ENCODE measurements around the gene TRAF7. TPM values are rescaled to one million over a fixed set of nuclear protein-coding genes. Genes with fewer than 3 reads are reported as not detected.

TRAF7 gene
- total and polyA plus RNA-seq, 2 of the 13 experiments (the other 11 are each of a cell fraction or from before 2014, with no cell fraction given): 47.9 to 65.6 TPM

DNA sequence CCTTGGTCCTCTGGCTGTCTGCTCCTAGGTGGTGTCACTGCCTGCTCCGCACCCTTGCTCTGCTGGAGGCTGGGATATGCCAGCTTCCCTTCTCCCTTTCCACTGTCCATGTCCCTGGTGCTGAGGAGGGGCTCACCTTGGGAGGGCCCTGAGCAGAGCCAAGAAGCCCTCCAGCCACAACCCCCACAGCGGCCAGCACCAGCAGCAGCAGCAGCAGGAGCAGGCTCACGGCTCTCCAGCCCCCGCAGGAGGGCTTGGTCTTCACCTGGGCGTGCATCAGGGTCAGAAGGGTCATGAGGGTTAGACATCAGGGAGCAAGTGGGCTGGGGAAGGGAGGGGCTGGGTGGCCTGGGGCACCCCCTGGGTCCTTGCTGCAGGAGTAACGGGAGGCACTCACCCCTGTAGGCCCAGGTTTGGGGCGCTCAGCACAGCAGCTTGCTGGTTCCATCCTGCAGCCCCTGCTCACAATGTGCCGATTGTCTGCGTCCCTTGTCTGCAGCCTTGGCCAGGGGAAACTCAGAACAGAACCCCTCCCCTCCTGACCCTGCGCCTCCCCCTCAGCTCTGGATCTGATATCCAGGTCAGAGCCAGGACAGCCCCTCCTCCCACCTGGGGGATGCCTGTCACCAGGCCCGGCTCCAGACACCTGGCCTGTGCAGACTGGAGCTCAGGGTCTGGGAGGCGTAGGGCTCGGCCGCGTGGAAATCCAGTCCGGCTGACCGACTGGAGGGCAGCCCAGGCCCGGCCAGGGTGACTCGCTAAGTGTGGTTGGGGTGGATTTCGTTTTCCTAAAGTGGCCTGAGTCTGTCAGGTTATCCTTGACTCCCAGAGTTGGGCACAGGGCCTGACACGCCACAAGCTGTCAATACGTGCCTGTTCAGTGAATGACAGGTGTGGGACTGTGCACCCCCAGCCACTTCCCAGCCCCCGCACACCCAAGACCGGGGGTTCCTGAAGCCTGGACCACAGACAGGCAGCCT, 55.1 kb downstream of the TRAF7 start, which contains the start of gene BRICD5 (continued):
- TF ChIP-seq, protein P1, sequence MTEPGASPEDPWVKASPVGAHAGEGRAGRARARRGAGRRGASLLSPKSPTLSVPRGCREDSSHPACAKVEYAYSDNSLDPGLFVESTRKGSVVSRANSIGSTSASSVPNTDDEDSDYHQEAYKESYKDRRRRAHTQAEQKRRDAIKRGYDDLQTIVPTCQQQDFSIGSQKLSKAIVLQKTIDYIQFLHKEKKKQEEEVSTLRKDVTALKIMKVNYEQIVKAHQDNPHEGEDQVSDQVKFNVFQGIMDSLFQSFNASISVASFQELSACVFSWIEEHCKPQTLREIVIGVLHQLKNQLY (CRISPR knock-in tag; IDR thresholded peaks at IDR 0.05): no peak
- no peak for TF ChIP-seq SP140L (CRISPR knock-in tag; IDR thresholded peaks at IDR 0.05; ENCODE audit: borderline replicate concordance)
- TF ChIP-seq, protein P2, sequence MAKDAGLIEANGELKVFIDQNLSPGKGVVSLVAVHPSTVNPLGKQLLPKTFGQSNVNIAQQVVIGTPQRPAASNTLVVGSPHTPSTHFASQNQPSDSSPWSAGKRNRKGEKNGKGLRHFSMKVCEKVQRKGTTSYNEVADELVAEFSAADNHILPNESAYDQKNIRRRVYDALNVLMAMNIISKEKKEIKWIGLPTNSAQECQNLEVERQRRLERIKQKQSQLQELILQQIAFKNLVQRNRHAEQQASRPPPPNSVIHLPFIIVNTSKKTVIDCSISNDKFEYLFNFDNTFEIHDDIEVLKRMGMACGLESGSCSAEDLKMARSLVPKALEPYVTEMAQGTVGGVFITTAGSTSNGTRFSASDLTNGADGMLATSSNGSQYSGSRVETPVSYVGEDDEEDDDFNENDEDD (CRISPR knock-in tag; IDR thresholded peaks at IDR 0.05; ENCODE audit: borderline replicate concordance): no peak
- TF ChIP-seq, protein P3, sequence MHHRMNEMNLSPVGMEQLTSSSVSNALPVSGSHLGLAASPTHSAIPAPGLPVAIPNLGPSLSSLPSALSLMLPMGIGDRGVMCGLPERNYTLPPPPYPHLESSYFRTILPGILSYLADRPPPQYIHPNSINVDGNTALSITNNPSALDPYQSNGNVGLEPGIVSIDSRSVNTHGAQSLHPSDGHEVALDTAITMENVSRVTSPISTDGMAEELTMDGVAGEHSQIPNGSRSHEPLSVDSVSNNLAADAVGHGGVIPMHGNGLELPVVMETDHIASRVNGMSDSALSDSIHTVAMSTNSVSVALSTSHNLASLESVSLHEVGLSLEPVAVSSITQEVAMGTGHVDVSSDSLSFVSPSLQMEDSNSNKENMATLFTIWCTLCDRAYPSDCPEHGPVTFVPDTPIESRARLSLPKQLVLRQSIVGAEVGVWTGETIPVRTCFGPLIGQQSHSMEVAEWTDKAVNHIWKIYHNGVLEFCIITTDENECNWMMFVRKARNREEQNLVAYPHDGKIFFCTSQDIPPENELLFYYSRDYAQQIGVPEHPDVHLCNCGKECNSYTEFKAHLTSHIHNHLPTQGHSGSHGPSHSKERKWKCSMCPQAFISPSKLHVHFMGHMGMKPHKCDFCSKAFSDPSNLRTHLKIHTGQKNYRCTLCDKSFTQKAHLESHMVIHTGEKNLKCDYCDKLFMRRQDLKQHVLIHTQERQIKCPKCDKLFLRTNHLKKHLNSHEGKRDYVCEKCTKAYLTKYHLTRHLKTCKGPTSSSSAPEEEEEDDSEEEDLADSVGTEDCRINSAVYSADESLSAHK (CRISPR knock-in tag; IDR thresholded peaks at IDR 0.05; ENCODE audit: borderline replicate concordance): no peak
- TF ChIP-seq SP5 (CRISPR knock-in tag; IDR thresholded peaks at IDR 0.05; ENCODE audit: borderline replicate concordance, low read depth): peak; percentile 77; the same call in 1 of the 2 replicates
- no peak for TF ChIP-seq NR2F1 (CRISPR knock-in tag; IDR thresholded peaks at IDR 0.05)
- no peak for TF ChIP-seq KDM5B (CRISPR knock-in tag; IDR thresholded peaks at IDR 0.05; ENCODE audit: borderline replicate concordance)
- no peak for TF ChIP-seq ZFP62 (CRISPR knock-in tag; IDR thresholded peaks at IDR 0.05)
- no peak for TF ChIP-seq ZNF101 (CRISPR knock-in tag; IDR thresholded peaks at IDR 0.05; ENCODE audit: borderline replicate concordance, low read depth)
- TF ChIP-seq BORCS8-MEF2B (CRISPR knock-in tag; IDR thresholded peaks at IDR 0.05): 0 out of 2 replicates have a peak, but pooled peaks have one; percentile 47
- TF ChIP-seq NRL (CRISPR knock-in tag; IDR thresholded peaks at IDR 0.05; ENCODE audit: borderline replicate concordance): no peak
- TF ChIP-seq MTA1 (CRISPR knock-in tag; IDR thresholded peaks at IDR 0.05; ENCODE audit: borderline replicate concordance): 0 out of 2 replicates have a peak, but pooled peaks have one; percentile 23
- TF ChIP-seq PLRG1 (conservative IDR thresholded peaks at IDR 0.05): no peak
- TF ChIP-seq, protein P4, sequence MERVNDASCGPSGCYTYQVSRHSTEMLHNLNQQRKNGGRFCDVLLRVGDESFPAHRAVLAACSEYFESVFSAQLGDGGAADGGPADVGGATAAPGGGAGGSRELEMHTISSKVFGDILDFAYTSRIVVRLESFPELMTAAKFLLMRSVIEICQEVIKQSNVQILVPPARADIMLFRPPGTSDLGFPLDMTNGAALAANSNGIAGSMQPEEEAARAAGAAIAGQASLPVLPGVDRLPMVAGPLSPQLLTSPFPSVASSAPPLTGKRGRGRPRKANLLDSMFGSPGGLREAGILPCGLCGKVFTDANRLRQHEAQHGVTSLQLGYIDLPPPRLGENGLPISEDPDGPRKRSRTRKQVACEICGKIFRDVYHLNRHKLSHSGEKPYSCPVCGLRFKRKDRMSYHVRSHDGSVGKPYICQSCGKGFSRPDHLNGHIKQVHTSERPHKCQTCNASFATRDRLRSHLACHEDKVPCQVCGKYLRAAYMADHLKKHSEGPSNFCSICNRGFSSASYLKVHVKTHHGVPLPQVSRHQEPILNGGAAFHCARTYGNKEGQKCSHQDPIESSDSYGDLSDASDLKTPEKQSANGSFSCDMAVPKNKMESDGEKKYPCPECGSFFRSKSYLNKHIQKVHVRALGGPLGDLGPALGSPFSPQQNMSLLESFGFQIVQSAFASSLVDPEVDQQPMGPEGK (CRISPR knock-in tag; IDR thresholded peaks at IDR 0.05): peak; percentile 87
- no peak for TF ChIP-seq ZNF615 (CRISPR knock-in tag; IDR thresholded peaks at IDR 0.05; ENCODE audit: borderline replicate concordance)
- TF ChIP-seq TRIM24 (CRISPR knock-in tag; IDR thresholded peaks at IDR 0.05): no peak
- TF ChIP-seq ZNF607 (CRISPR knock-in tag; IDR thresholded peaks at IDR 0.05; ENCODE audit: borderline replicate concordance): no peak
- no peak for TF ChIP-seq ZNF44 (CRISPR knock-in tag; IDR thresholded peaks at IDR 0.05)
- TF ChIP-seq, protein P5, sequence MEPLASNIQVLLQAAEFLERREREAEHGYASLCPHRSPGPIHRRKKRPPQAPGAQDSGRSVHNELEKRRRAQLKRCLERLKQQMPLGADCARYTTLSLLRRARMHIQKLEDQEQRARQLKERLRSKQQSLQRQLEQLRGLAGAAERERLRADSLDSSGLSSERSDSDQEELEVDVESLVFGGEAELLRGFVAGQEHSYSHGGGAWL (CRISPR knock-in tag; IDR thresholded peaks at IDR 0.05): no peak
- no peak for TF ChIP-seq ZNF713 (CRISPR knock-in tag; IDR thresholded peaks at IDR 0.05)
- TF ChIP-seq CEBPB (IDR thresholded peaks at IDR 0.05; ENCODE audit: borderline replicate concordance, low read depth, low read length): no peak
- TF ChIP-seq KLF13 (CRISPR knock-in tag; IDR thresholded peaks at IDR 0.05): 0 out of 2 replicates have a peak, but pooled peaks have one; percentile 49
